Ovary (tissue), 3 donors: ENCODE data around the gene ASPA.

Experiments
- EP300 ChIP-seq: sonication (generic); formaldehyde crosslinking; IDR thresholded peaks from one replicate; pipeline ENCODE4 v1.6.1; 2017; ENCODE audit warnings: antibody characterized with exemption
- POLR2A ChIP-seq: fragments of 450-650 bp; IDR thresholded peaks from one replicate; pipeline ENCODE4 v1.6.1; 2017; ENCODE audit warnings: antibody characterized with exemption, mild to moderate bottlenecking, moderate library complexity
- TF ChIP-seq, protein P1 (sequence below), 3 donors: fragments of 450-650 bp in 2 of 3; fragments of 200-600 bp in 1 of 3; IDR thresholded peaks; one replicate each; pipeline versions ENCODE4 v1.5.1 to v1.8.0; 2016 to 2022; ENCODE audit warnings: antibody characterized with exemption in 3 of 3, mild to moderate bottlenecking in 1 of 3
- donor health status: DM: no; HTN: no; CAD: no.

- TF ChIP-seq, protein P1, sequence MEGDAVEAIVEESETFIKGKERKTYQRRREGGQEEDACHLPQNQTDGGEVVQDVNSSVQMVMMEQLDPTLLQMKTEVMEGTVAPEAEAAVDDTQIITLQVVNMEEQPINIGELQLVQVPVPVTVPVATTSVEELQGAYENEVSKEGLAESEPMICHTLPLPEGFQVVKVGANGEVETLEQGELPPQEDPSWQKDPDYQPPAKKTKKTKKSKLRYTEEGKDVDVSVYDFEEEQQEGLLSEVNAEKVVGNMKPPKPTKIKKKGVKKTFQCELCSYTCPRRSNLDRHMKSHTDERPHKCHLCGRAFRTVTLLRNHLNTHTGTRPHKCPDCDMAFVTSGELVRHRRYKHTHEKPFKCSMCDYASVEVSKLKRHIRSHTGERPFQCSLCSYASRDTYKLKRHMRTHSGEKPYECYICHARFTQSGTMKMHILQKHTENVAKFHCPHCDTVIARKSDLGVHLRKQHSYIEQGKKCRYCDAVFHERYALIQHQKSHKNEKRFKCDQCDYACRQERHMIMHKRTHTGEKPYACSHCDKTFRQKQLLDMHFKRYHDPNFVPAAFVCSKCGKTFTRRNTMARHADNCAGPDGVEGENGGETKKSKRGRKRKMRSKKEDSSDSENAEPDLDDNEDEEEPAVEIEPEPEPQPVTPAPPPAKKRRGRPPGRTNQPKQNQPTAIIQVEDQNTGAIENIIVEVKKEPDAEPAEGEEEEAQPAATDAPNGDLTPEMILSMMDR (IDR thresholded peaks at IDR 0.05): no peak
- no peak for TF ChIP-seq POLR2A
- no peak for TF ChIP-seq EP300
Measured at GRCh38 chr17:3536716-3537115, 60.9 kb downstream of the ASPA start.
